BE2C (cell line): ENCODE measurements around the gene POLRMT.
A peak's percentile ranks its signal among the peaks of the same experiment; 100 is the strongest.

ENCODE experiments used
- DNase-seq: peaks from one replicate; pipeline ENCODE4 v3.0.0-alpha.2; 2020
- H3K27me3 ChIP-seq: fragments of 250-450 bp; sonication (Bioruptor Pico); 2 replicates; pipeline ENCODE4 v1.5.1; 2020; ENCODE audit warnings: mild to moderate bottlenecking
- H3K36me3 ChIP-seq: fragments of 250-450 bp; sonication (Bioruptor Pico); 2 replicates; pipeline ENCODE4 v1.5.1; 2020; ENCODE audit warnings: mild to moderate bottlenecking
- H3K4me1 ChIP-seq: fragments of 250-450 bp; sonication (Bioruptor Pico); 2 replicates; pipeline ENCODE4 v1.5.1; 2020
- H3K4me3 ChIP-seq: 2 replicates; pipeline ENCODE4 v1.5.1; 2011; ENCODE audit warnings: low read depth, low read length
- H3K9me3 ChIP-seq: fragments of 250-450 bp; sonication (Bioruptor Pico); 2 replicates; pipeline ENCODE4 v1.5.1; 2020
- TF ChIP-seq, protein P1 (sequence below): IDR thresholded peaks from 2 replicates; pipeline ENCODE4 v1.5.1; 2012; ENCODE audit warnings: mild to moderate bottlenecking, low read depth, low read length

POLRMT gene

DNA sequence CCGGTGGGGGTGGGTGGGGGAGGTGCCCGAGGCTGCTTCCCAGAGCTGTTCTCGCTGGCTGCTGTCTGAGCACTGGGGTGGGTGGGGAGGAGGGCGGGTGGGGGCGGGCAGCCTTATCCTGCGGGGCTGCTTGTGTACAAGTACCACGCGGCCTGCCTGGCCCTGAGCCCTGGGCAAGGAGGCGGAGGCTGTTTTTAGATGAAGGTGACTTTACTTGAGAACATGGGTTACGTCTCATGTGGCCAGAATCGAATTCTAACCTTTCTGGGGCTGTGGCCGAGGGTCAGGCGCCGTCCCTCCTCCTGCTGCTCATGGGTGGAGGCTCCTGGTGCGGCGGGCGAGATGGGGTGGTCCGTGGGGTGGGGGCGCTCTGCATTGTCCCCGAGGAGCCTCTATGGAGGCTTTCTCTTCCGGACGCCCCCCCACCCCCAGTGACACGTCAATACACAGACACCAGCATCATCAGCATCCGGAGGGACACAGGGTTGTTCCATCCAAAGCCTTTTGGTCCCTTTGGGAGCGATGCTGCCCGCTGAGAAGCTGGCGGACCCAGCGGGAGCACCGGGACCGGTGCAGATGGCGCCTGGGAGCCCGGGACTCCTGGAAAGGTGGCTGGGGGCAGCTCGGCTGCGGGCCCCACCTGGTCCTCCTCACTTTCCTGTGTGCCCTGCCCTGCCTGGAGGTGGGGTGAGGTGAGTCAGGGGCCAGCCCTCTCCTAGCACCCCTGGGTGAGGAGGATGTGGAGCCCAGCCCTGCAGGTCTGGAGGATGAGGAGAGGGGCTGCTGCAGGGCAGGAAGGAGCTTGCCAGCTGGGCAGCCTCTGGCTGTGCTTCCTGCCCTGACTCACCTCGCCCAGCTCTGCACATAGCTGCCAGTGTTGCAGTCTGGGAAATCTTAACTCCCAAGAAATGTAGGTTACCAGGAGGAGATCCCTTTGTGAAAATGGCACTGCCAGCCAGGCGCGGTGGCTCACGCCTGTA lies 57.5 kb downstream of the POLRMT start:
- DNase-seq, result peak; percentile 61
- H3K4me1 ChIP-seq, result peaks cover 15% of the 10 kb centered on the region
- H3K36me3 ChIP-seq, result peaks cover 35% of the 10 kb centered on the region
- no peaks in the 10 kb centered on the region for H3K9me3 ChIP-seq
- H3K27me3 ChIP-seq, result no peaks in the 10 kb centered on the region
- TF ChIP-seq, protein P1, sequence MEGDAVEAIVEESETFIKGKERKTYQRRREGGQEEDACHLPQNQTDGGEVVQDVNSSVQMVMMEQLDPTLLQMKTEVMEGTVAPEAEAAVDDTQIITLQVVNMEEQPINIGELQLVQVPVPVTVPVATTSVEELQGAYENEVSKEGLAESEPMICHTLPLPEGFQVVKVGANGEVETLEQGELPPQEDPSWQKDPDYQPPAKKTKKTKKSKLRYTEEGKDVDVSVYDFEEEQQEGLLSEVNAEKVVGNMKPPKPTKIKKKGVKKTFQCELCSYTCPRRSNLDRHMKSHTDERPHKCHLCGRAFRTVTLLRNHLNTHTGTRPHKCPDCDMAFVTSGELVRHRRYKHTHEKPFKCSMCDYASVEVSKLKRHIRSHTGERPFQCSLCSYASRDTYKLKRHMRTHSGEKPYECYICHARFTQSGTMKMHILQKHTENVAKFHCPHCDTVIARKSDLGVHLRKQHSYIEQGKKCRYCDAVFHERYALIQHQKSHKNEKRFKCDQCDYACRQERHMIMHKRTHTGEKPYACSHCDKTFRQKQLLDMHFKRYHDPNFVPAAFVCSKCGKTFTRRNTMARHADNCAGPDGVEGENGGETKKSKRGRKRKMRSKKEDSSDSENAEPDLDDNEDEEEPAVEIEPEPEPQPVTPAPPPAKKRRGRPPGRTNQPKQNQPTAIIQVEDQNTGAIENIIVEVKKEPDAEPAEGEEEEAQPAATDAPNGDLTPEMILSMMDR, result no peak
- peak overlapping the region; percentile 99 for H3K4me3 ChIP-seq

DNA sequence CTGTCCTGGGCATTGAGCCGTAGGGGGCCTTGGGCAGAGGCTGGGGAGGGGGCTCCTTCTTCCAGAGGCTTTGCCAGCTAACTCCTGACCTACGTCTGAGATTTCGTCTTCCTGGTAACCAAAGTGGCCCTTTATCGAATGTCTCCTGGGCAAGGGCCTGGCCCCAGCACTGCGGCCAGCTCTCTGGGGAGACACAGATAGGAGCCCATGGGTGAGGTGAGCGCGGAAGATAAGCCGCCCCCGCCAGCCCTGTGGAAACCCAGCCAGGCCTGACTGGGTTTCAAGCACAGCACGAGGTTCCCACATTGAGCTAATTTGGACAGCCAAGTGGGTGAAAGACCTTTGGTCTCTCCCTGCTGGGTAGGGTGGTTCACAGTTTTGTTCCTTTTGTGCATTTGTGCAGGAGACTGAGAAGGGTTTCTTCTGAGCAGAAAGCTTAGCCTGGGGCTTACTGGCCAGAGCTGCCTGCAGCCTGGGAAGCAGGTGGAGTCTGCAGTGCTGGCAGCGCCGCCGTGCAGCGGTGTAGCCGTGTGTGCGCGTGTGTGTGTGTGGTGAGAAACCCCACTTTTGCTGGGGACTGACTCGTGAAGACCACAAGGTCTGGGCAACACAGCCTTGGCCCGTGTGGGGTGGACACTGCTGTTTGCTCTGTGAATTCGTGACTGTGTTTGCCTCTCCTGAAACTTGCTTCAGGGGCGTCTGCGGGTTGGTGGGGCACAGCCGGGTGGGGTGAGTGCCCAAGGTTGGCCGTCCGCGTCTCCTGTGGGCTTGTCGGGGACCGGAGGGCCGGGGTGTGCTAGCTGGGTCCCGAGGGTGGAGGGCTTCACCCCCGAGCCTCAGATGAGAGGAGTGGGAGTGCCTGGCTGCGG lies 58.4 kb downstream of the POLRMT start:
- no peaks in the 10 kb centered on the region for H3K27me3 ChIP-seq
- H3K4me1 ChIP-seq, result peaks cover 15% of the 10 kb centered on the region
- H3K36me3 ChIP-seq, result peaks cover 29% of the 10 kb centered on the region
- peak overlapping the region; percentile 99 for H3K4me3 ChIP-seq
- no peaks in the 10 kb centered on the region for H3K9me3 ChIP-seq
- TF ChIP-seq, protein P1, result no peak
- DNase-seq, result peak; percentile 75

- DNase-seq, result no peak
- no peaks in the 10 kb centered on the region for H3K27me3 ChIP-seq
- peaks cover 18% of the 10 kb centered on the region for H3K36me3 ChIP-seq
- H3K4me1 ChIP-seq, result peaks cover 15% of the 10 kb centered on the region
- TF ChIP-seq, protein P1, result no peak
- H3K4me3 ChIP-seq, result peak overlapping the region; percentile 99
- no peaks in the 10 kb centered on the region for H3K9me3 ChIP-seq
Observed at GRCh38 chr19:573519-573825, 59.9 kb downstream of the POLRMT start.

GRCh38 chr19:572743-573518 lies 60.4 kb downstream of the POLRMT start:
- Histone ChIP-seq H3K27me3 (no peaks in the 10 kb centered on the region), H3K4me1 (peaks cover 15% of the 10 kb centered on the region), H3K36me3 (peaks cover 13% of the 10 kb centered on the region), H3K4me3 (peak overlapping the region; percentile 99), H3K9me3 (no peaks in the 10 kb centered on the region)
- TF ChIP-seq, protein P1, result no peak
- no peak for DNase-seq

- TF ChIP-seq, protein P1, result no peak
- Histone ChIP-seq H3K4me3 (peak within 1 kb of the TSS; percentile 99), H3K4me1 (peaks cover 15% of the 10 kb centered on the region), H3K9me3 (no peaks in the 10 kb centered on the region), H3K27me3 (no peaks in the 10 kb centered on the region), H3K36me3 (peaks cover 7% of the 10 kb centered on the region)
- DNase-seq, result peak; percentile 99
Observed at GRCh38 chr19:572140-572742, 61.1 kb downstream of the POLRMT start, which contains the start of gene BSG. BSG (plus strand) TSS chr19:572596; CDS start chr19:572635, 39 bp downstream.
